H1 (cell line): Measurements from ENCODE around the gene AWAT2. TPM values are rescaled to one million over a fixed set of nuclear protein-coding genes. Genes with fewer than 3 reads are reported as not detected.

Experiments
- CTCF ChIA-PET: fragments of 300-600 bp; sonication (Branson Sonifier 250); formaldehyde crosslinking; loops from one replicate; lab custom pipeline; 2021; ENCODE audit not compliant: partially characterized antibody; lab: Charles Lee
- POLR2A ChIA-PET: fragments of 300-600 bp; sonication (Branson Sonifier 250); formaldehyde crosslinking; loops from one replicate; lab custom pipeline; 2021; ENCODE audit warnings: inconsistent platforms; ENCODE audit not compliant: partially characterized antibody; lab: Charles Lee
- DNase-seq, 2 experiments: peaks; one replicate each; pipeline versions ENCODE4 v3.0.0 to v3.0.0-alpha.2; 2010 to 2022; ENCODE audit warnings: low spot score in 2 of 2, low read depth in 1 of 2, mixed read lengths in 1 of 2
- FAIRE-seq: peaks from 2 replicates; lab custom pipeline; 2011; peaks lifted over from hg19 to GRCh38; lab: Jason Lieb, UNC
- H2AFZ ChIP-seq: 2 replicates; pipeline ENCODE4 v1.8.1; 2012; ENCODE audit warnings: low read length, inconsistent platforms
- H2AK5ac ChIP-seq: 2 replicates; pipeline ENCODE4 v1.6.1; 2013; ENCODE audit warnings: low read depth, low read length
- H2BK120ac ChIP-seq: replicated peaks from 2 replicates; pipeline ENCODE3; 2013; ENCODE audit warnings: low read depth, low read length, inconsistent platforms
- H2BK12ac ChIP-seq: 2 replicates; pipeline ENCODE4 v1.6.1; 2013; ENCODE audit warnings: low read depth, low read length
- H2BK15ac ChIP-seq: 2 replicates; pipeline ENCODE4 v1.6.1; 2013; ENCODE audit warnings: low read length
- H2BK20ac ChIP-seq: 2 replicates; pipeline ENCODE4 v1.6.1; 2013; ENCODE audit warnings: low read length
- H2BK5ac ChIP-seq: 2 replicates; pipeline ENCODE4 v1.6.1; 2013; ENCODE audit warnings: low read depth, low read length
- H3K14ac ChIP-seq: 2 replicates; pipeline ENCODE4 v1.6.1; 2013; ENCODE audit warnings: inconsistent platforms; ENCODE audit not compliant: insufficient read length
- H3K18ac ChIP-seq: 2 replicates; pipeline ENCODE4 v1.6.1; 2013; ENCODE audit warnings: low read length; ENCODE audit errors: extremely low read depth
- H3K23ac ChIP-seq: 2 replicates; pipeline ENCODE4 v1.6.1; 2013; ENCODE audit warnings: inconsistent platforms; ENCODE audit not compliant: insufficient read length
- H3K23me2 ChIP-seq: 2 replicates; pipeline ENCODE4 v1.6.1; 2013; ENCODE audit warnings: low read depth, low read length
- H3K27ac ChIP-seq: 2 replicates; pipeline ENCODE4 v1.6.1; 2011; ENCODE audit warnings: low read depth, low read length, inconsistent platforms
- H3K27me3 ChIP-seq, 4 experiments: replicated peaks in 1 of 4; 1 replicate in 1 of 4; 2 replicates in 3 of 4; pipeline versions ENCODE4 v1.6.1 to v1.8.1; 2011 to 2013; ENCODE audit warnings: low read length in 3 of 4, mild to moderate bottlenecking in 3 of 4, inconsistent platforms in 2 of 4, mixed read lengths in 2 of 4, moderate library complexity in 1 of 4; ENCODE audit not compliant: control insufficient read depth in 3 of 4, insufficient read depth in 3 of 4; ENCODE audit errors: extremely low read depth in 1 of 4
- H3K36me3 ChIP-seq, 4 experiments: 2 replicates each; pipeline versions ENCODE4 v1.6.1 to v1.8.1; 2011 to 2013; ENCODE audit warnings: mild to moderate bottlenecking in 4 of 4, low read length in 3 of 4, moderate library complexity in 2 of 4, control low read depth in 1 of 4, inconsistent platforms in 1 of 4; ENCODE audit not compliant: insufficient read depth in 4 of 4, control insufficient read depth in 2 of 4
- H3K4ac ChIP-seq: replicated peaks from 2 replicates; pipeline ENCODE3; 2013; ENCODE audit warnings: low read length, low read depth, mixed read lengths, inconsistent platforms; ENCODE audit not compliant: insufficient read length
- H3K4me1 ChIP-seq, 4 experiments: replicated peaks in 1 of 4; 1 replicate in 1 of 4; 2 replicates in 3 of 4; pipeline versions ENCODE4 v1.6.1 to v1.8.1; 2011 to 2013; ENCODE audit warnings: low read length in 3 of 4, inconsistent platforms in 2 of 4, mixed read lengths in 1 of 4; ENCODE audit not compliant: insufficient read depth in 4 of 4, control insufficient read depth in 3 of 4
- H3K4me2 ChIP-seq, 2 experiments: 2 replicates each; pipeline versions ENCODE4 v1.6.1 to v1.8.1; 2011 to 2013; ENCODE audit warnings: low read depth in 2 of 2, low read length in 2 of 2, control low read depth in 1 of 2, inconsistent platforms in 1 of 2, mild to moderate bottlenecking in 1 of 2; ENCODE audit not compliant: insufficient read depth in 1 of 2
- H3K4me3 ChIP-seq, 4 experiments: fragments of 200-600, 300-600 bp in 1 of 4; sonication (generic), shearing (Covaris generic), sonication (Bioruptor Twin) in 1 of 4; 2 replicates each; pipeline versions ENCODE4 v1.5.1 to v1.8.1; 2011 to 2016; ENCODE audit warnings: low read length in 4 of 4, low read depth in 3 of 4, control low read depth in 2 of 4, inconsistent platforms in 2 of 4, mild to moderate bottlenecking in 2 of 4, mixed read lengths in 1 of 4, moderate library complexity in 1 of 4; ENCODE audit not compliant: insufficient read depth in 2 of 4; ENCODE audit errors: extremely low read depth in 1 of 4
- H3K56ac ChIP-seq: replicated peaks from 2 replicates; pipeline ENCODE3; 2013; ENCODE audit warnings: low read depth, mild to moderate bottlenecking, mixed read lengths, low read length, inconsistent platforms; ENCODE audit not compliant: insufficient read length
- H3K79me1 ChIP-seq: 2 replicates; pipeline ENCODE4 v1.6.1; 2013; ENCODE audit warnings: low read depth, low read length, control low read depth
- H3K79me2 ChIP-seq, 2 experiments: 2 replicates each; pipeline versions ENCODE4 v1.6.1 to v1.8.1; 2012 to 2013; ENCODE audit warnings: low read length in 2 of 2, mild to moderate bottlenecking in 2 of 2, inconsistent platforms in 1 of 2; ENCODE audit not compliant: insufficient read depth in 2 of 2, control insufficient read depth in 1 of 2
- H3K9ac ChIP-seq, 4 experiments: replicated peaks in 1 of 4; 1 replicate in 1 of 4; 2 replicates in 3 of 4; pipeline versions ENCODE4 v1.6.1 to v1.8.1; 2011 to 2013; ENCODE audit warnings: low read depth in 3 of 4, low read length in 3 of 4, control low read depth in 2 of 4, mild to moderate bottlenecking in 2 of 4, moderate library complexity in 2 of 4, inconsistent platforms in 1 of 4; ENCODE audit errors: extremely low read depth in 1 of 4
- H3K9me3 ChIP-seq, 2 experiments: 2 replicates each; pipeline versions ENCODE4 v1.6.1 to v1.8.1; 2012 to 2013; ENCODE audit warnings: mild to moderate bottlenecking in 2 of 2, moderate library complexity in 2 of 2, control low read depth in 1 of 2, inconsistent platforms in 1 of 2, low read depth in 1 of 2, low read length in 1 of 2, mixed read lengths in 1 of 2; ENCODE audit not compliant: insufficient read depth in 2 of 2
- H4K20me1 ChIP-seq, 2 experiments: replicated peaks in 1 of 2; 2 replicates each; pipeline versions ENCODE3 to v1.8.1; 2011 to 2013; ENCODE audit warnings: inconsistent platforms in 2 of 2, low read length in 2 of 2, mild to moderate bottlenecking in 1 of 2; ENCODE audit not compliant: insufficient read depth in 2 of 2, control insufficient read depth in 1 of 2
- H4K5ac ChIP-seq: 2 replicates; pipeline ENCODE4 v1.6.1; 2013; ENCODE audit warnings: low read length, low read depth, mixed read lengths, inconsistent platforms; ENCODE audit not compliant: insufficient read length
- H4K8ac ChIP-seq: 2 replicates; pipeline ENCODE4 v1.8.0; 2013; ENCODE audit warnings: mild to moderate bottlenecking, moderate library complexity, low read length, inconsistent platforms; ENCODE audit not compliant: insufficient read depth; ENCODE audit errors: extremely low read depth
- H4K91ac ChIP-seq: replicated peaks from 2 replicates; pipeline ENCODE3; 2013; ENCODE audit warnings: low read length, mixed read lengths, inconsistent platforms; ENCODE audit not compliant: insufficient read length
- CBX5 ChIP-seq: fragments of 300-800, 300-1000 bp; sonication (generic); IDR thresholded peaks from 2 replicates; pipeline ENCODE4 v1.7.1; 2016; ENCODE audit warnings: antibody characterized with exemption, low read length, low read depth
- EZH2 ChIP-seq: fragments of 200-600 bp; sonication (generic); IDR thresholded peaks from 2 replicates; pipeline ENCODE4 v1.7.1; 2012; ENCODE audit warnings: low read depth, mild to moderate bottlenecking, moderate library complexity, low read length, inconsistent platforms; ENCODE audit not compliant: severe bottlenecking
- FOSL1 ChIP-seq: IDR thresholded peaks from 2 replicates; pipeline ENCODE4 v1.6.1; 2011; ENCODE audit warnings: mild to moderate bottlenecking, low read depth, low read length, moderate library complexity; ENCODE audit not compliant: insufficient read depth
- GTF2F1 ChIP-seq: IDR thresholded peaks from 2 replicates; pipeline ENCODE4 v1.6.1; 2012; ENCODE audit warnings: low read depth, low read length, improper control_type of control experiment, borderline replicate concordance
- JUN ChIP-seq: IDR thresholded peaks from 2 replicates; pipeline ENCODE4 v1.6.1; 2011; ENCODE audit warnings: low read depth, mild to moderate bottlenecking, improper control_type of control experiment, low read length
- MAFK ChIP-seq: IDR thresholded peaks from 2 replicates; pipeline ENCODE4 v1.6.1; 2012; ENCODE audit warnings: low read depth, mild to moderate bottlenecking, improper control_type of control experiment, low read length
- NANOG ChIP-seq: IDR thresholded peaks from 2 replicates; pipeline ENCODE4 v1.6.1; 2011; ENCODE audit warnings: low read length, low read depth, mild to moderate bottlenecking, inconsistent platforms; ENCODE audit not compliant: insufficient read depth, poor library complexity, severe bottlenecking
- RFX5 ChIP-seq: IDR thresholded peaks from 2 replicates; pipeline ENCODE4 v1.6.1; 2011; ENCODE audit warnings: low read depth, low read length, improper control_type of control experiment, borderline replicate concordance
- RNF2 ChIP-seq: fragments of 200-900, 300-1000 bp; sonication (generic); IDR thresholded peaks from 2 replicates; pipeline ENCODE4 v1.7.1; 2016; ENCODE audit warnings: borderline replicate concordance, low read depth, mild to moderate bottlenecking, antibody characterized with exemption, low read length; ENCODE audit not compliant: poor library complexity, severe bottlenecking; ENCODE audit errors: missing control alignments
- SIRT6 ChIP-seq: IDR thresholded peaks from one replicate; pipeline ENCODE4 v1.7.1; 2012; ENCODE audit warnings: low read length, inconsistent platforms
- SP2 ChIP-seq: IDR thresholded peaks from 2 replicates; pipeline ENCODE4 v1.6.1; 2012; ENCODE audit warnings: mild to moderate bottlenecking, low read length, inconsistent platforms
- SRF ChIP-seq: IDR thresholded peaks from 2 replicates; pipeline ENCODE4 v1.6.1; 2011; ENCODE audit warnings: mild to moderate bottlenecking, low read depth, low read length, moderate library complexity
- TBP ChIP-seq: IDR thresholded peaks from 2 replicates; pipeline ENCODE4 v1.6.1; 2011; ENCODE audit warnings: low read depth, low read length, improper control_type of control experiment
- TCF12 ChIP-seq: IDR thresholded peaks from 2 replicates; pipeline ENCODE4 v1.6.1; 2011; ENCODE audit warnings: low read depth, mild to moderate bottlenecking, low read length
- whole genome bisulfite sequencing, 2 experiments: shearing (Covaris generic) in 1 of 2; methylation state at CpG; one replicate each; pipeline versions ENCODE4 v1.1.6 to v1.1.7; 2013 to 2015; ENCODE audit warnings: low lambda C conversion rate in 2 of 2, mixed read lengths in 2 of 2, inconsistent platforms in 1 of 2, low coverage in 1 of 2, missing lambda C conversion rate in 1 of 2; ENCODE audit not compliant: insufficient replicate concordance in 2 of 2, insufficient coverage in 1 of 2, insufficient read length in 1 of 2; ENCODE audit errors: extremely low coverage in 1 of 2, missing lambda C conversion rate in 1 of 2; 5-methylcytosine and 5-hydroxymethylcytosine counted together
- polyA plus RNA-seq, 7 experiments: library from polyadenylated mRNA; depleted of rRNA in 3 of 7; stranded (reverse) in 5 of 7; unstranded in 2 of 7; fragments of >200 nt in 5 of 7; fragments of 200-250 nt in 2 of 7; gene quantifications; 1 replicate in 5 of 7; 2 replicates in 1 of 7; 4 replicates in 1 of 7; pipeline versions ENCODE4 v1.2.1 to v1.2.3, GENCODE V29; 2011 to 2013; ENCODE audit warnings: missing spikeins in 2 of 7, mixed read lengths in 2 of 7
- total RNA-seq: library from RNA; stranded (reverse); fragmentation: NEBNext Ultra II Directional; extraction: Animal tissue kit (Norgen Biotek cat#: 25700); gene quantifications from 2 replicates; pipeline ENCODE4 v1.2.1, GENCODE V29; 2021

AWAT2 gene
- total and polyA plus RNA-seq, 2 of the 8 experiments (the other 6 are each of a cell fraction or from before 2014, with no cell fraction given) = not detected

DNA sequence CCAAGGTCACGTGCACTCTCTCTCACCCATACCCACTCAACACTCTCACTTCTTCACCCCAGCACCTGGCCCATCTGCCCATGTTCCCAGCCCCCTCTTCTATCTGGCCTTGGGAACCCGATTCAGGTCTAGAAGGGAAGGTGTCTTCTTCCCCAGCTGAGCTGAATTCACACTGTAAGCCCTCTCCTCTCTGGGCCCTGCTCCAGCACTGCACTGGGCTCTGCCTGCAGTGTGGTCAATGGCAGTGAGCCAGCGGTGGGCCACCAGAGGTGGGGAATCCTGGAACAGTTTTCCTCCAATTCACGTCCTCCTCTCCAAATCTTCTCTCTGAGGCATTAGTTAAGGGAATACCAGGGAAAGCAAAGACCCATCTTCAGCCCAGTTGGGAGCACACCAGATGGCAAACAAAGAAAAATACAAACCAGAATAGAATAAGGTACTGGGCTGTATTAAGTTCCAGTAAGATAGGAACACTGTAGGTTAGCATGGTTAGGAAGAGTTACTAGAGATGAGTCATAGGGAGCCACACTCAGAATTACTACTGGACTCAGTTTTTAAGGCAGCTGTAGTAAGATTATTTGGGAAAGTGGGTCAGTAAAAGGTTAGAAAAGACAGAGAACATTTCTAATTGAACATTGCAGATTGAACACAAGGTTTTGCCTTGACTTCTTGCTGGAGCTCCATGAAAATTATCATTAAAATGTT lies 5.0 kb downstream of the AWAT2 start:
- Histone ChIP-seq H2BK5ac (no peak overlapping the region), H3K79me2 (no peaks in the 10 kb centered on the region), H2AK5ac (no peak overlapping the region), H2BK120ac (no peak overlapping the region), H3K4me2 (no peak overlapping the region), H3K14ac (no peak overlapping the region), H3K23me2 (no peaks in the 10 kb centered on the region), H2BK20ac (no peak overlapping the region), H2BK15ac (no peak overlapping the region), H3K23ac (no peak overlapping the region), H3K4me3 (no peak overlapping the region), H3K27me3 (no peaks in the 10 kb centered on the region), H3K9ac (no peak overlapping the region), H3K18ac (no peak overlapping the region), H3K36me3 (no peaks in the 10 kb centered on the region), H3K79me1 (no peaks in the 10 kb centered on the region), H4K20me1 (no peaks in the 10 kb centered on the region), H2BK12ac (no peak overlapping the region), H3K9me3 (no peaks in the 10 kb centered on the region), H4K8ac (no peak overlapping the region), H4K5ac (no peak overlapping the region), H3K4me1 (no peaks in the 10 kb centered on the region), H3K27ac (no peak overlapping the region), H3K4ac (no peak overlapping the region), H4K91ac (no peak overlapping the region), H3K56ac (no peak overlapping the region), H2AFZ (no peak overlapping the region)
- WGBS, 2 experiments = 81% methylated on average over 2 of the region's 4 CpGs; no CpG with 5 or more reads in 1 of the 2 experiments
- FAIRE-seq = no peak
- POLR2A ChIA-PET = no interaction called here
- CTCF ChIA-PET = interaction anchor here (9.6 kb wide), 1 partner anchor 53 kb away, joined by 62 read pairs; no protein-coding TSS in a partner anchor
- no peak for DNase-seq
- TF ChIP-seq MAFK (no peak), SRF (no peak), EZH2 (no peak), NANOG (no peak), FOSL1 (no peak), RNF2 (no peak), GTF2F1 (no peak), JUN (no peak), TCF12 (no peak), SP2 (no peak), RFX5 (no peak), CBX5 (no peak), TBP (no peak), SIRT6 (no peak)
